ENCODE data around the gene SSU72. TPM values are rescaled to one million over a fixed set of nuclear protein-coding genes. Genes with fewer than 3 reads are reported as not detected.

The SSU72 gene
- polyA plus RNA-seq, 1 experiment: 101 TPM

DNA sequence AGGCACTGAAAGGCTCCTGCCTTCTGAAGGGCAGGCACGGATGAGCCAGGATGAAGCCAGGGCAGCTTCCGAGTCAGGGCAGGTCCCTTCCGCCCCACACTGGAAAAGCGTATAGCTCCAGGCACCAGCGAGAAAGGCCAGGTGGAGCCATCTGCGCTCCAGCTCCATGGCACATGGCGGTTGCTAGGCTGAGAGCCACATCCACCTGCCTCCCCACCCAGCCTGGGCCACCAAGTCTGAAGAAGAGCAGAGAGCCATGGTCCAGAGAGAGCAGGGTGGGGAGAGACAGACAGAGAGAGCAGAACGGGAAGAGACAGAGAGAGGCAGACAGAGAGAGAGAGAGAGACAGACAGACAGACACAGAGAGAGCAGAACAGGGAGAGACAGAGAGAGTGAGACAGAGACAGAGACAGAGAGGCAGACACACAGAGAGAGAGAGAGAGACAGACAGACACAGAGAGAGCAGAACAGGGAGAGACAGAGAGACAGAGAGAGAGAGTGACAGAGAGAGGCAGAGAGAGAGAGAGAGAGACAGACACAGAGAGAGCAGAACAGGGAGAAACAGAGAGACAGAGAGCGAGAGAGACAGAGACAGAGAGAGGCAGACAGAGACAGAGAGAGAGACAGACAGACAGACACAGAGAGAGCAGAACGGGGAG lies 20.1 kb upstream of the SSU72 start:
- TF ChIP-seq, protein P1, sequence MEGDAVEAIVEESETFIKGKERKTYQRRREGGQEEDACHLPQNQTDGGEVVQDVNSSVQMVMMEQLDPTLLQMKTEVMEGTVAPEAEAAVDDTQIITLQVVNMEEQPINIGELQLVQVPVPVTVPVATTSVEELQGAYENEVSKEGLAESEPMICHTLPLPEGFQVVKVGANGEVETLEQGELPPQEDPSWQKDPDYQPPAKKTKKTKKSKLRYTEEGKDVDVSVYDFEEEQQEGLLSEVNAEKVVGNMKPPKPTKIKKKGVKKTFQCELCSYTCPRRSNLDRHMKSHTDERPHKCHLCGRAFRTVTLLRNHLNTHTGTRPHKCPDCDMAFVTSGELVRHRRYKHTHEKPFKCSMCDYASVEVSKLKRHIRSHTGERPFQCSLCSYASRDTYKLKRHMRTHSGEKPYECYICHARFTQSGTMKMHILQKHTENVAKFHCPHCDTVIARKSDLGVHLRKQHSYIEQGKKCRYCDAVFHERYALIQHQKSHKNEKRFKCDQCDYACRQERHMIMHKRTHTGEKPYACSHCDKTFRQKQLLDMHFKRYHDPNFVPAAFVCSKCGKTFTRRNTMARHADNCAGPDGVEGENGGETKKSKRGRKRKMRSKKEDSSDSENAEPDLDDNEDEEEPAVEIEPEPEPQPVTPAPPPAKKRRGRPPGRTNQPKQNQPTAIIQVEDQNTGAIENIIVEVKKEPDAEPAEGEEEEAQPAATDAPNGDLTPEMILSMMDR (IDR thresholded peaks at IDR 0.05; ENCODE audit: insufficient read depth, low read depth, low read length): no peak
- DNase-seq (ENCODE audit: low read depth): no peak
- Histone ChIP-seq H3K4me3 (ENCODE audit: low read depth, low read length) (no peak overlapping the region), H3K36me3 (ENCODE audit: control insufficient read depth, insufficient read depth, low read length) (no peaks in the 10 kb centered on the region), H3K27me3 (ENCODE audit: control insufficient read depth, insufficient read depth, low read length) (peaks cover 9% of the 10 kb centered on the region)
- ChIA-PET POLR2A (no interaction called here), CTCF (no interaction called here)

DNA sequence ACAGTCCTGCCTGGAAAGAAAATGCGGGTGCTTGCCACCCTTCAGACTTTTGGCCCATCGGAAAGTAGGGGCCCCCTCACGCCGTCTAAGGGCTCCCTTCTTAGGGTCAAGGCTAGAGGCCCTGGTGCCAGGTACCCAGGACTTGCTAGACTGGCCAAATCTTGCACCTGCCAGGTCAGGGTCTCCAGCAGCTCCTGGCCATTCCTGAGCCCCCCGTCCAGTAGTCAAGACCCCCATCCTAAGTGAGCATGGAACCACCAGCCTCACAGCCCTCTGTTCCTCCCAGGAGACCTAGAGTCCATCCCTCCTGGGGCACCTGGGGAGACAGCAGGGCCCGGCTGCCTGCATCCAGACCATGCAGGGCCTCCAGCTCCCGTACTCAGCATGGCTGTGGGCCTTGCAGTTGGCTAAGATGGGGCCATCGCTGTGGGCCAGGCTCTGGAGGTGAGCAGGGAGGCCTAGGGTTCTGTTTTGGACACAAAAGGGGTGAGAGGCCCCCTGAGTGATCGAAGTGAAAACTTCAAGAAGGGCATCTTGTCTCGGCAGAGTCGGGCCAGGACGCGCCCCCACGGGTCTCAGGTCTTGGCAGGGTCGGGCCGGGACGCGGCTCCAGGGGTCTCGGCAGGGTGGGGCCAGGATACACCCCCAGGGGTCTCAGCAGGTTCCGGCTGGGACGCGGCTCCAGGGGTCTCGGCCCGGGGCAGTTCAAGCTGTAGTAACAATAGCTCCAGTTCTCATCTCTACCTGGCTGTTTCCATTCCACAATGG lies 19.4 kb upstream of the SSU72 start:
- no peak for DNase-seq (ENCODE audit: low read depth)
- POLR2A ChIA-PET: no interaction called here
- TF ChIP-seq, protein P1 (IDR thresholded peaks at IDR 0.05; ENCODE audit: insufficient read depth, low read depth, low read length): no peak
- Histone ChIP-seq H3K36me3 (ENCODE audit: control insufficient read depth, insufficient read depth, low read length) (no peaks in the 10 kb centered on the region), H3K27me3 (ENCODE audit: control insufficient read depth, insufficient read depth, low read length) (peaks cover 9% of the 10 kb centered on the region), H3K4me3 (ENCODE audit: low read depth, low read length) (no peak overlapping the region)
- CTCF ChIA-PET: no interaction called here

DNA sequence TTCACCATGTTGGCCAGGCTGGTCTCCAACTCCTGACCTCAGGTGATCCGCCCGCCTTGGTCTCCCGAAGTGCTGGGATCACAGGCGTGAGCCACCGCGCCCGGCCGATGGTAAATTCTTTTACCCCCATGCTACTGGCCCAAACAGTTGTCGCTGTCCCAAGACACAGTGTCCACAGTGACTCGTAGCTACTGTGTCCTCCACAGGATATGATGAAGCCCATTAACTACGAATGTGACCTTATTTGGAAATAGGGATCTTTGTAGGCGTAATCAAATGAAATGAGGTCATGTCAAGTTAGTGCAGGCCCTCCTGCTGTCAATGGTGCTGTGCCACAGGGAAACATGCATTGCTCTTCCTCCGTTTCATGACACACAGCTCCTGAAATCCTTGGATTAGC lies 16.8 kb upstream of the SSU72 start:
- ChIA-PET POLR2A (no interaction called here), CTCF (no interaction called here)
- Histone ChIP-seq H3K4me3 (ENCODE audit: low read depth, low read length) (no peak overlapping the region), H3K36me3 (ENCODE audit: control insufficient read depth, insufficient read depth, low read length) (no peaks in the 10 kb centered on the region), H3K27me3 (ENCODE audit: control insufficient read depth, insufficient read depth, low read length) (peaks cover 4% of the 10 kb centered on the region; the same call in 1 of the 2 replicates)
- DNase-seq (ENCODE audit: low read depth): no peak
- TF ChIP-seq, protein P1 (IDR thresholded peaks at IDR 0.05; ENCODE audit: insufficient read depth, low read depth, low read length): no peak

DNA sequence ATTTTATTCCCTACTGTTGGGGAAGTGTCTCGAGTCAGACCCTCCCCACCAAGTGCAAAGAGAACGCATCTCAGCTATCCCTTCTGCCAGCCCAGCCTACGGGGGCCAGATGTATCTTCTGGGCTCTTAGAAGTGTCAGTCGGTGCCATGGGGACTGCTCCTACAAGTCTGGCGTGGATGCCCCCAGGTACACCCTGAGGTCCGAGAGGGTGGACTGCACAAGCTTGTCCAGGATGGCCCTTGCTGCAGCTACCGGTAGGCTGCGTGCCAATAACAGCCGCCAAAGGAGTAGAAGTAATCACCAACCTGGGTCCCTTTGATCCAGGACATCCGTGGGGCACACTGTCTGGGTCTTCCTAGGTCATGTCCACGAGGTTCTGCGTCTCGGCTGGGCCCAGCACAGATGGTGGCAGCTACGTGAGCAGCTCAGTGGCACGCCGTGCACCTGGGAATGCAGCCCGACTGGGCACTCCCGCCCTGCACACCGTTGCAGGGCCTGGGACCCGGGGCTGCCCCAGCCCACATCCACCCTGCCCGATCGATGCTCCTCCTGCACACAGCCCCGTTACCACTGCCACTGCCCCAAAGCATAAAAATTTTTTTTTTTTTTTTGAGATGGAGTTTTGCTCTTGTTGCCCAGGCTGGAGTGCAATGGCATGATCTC lies 8.8 kb upstream of the SSU72 start:
- DNase-seq (ENCODE audit: low read depth): no peak
- POLR2A ChIA-PET: no interaction called here
- Histone ChIP-seq H3K4me3 (ENCODE audit: low read depth, low read length) (no peak overlapping the region), H3K36me3 (ENCODE audit: control insufficient read depth, insufficient read depth, low read length) (no peaks in the 10 kb centered on the region), H3K27me3 (ENCODE audit: control insufficient read depth, insufficient read depth, low read length) (peaks cover 3% of the 10 kb centered on the region; the same call in 1 of the 2 replicates)
- CTCF ChIA-PET: interaction anchor here (0.7 kb wide), 1 partner anchor 14 kb away, joined by 3 read pairs; no protein-coding TSS in a partner anchor
- TF ChIP-seq, protein P1 (IDR thresholded peaks at IDR 0.05; ENCODE audit: insufficient read depth, low read depth, low read length): no peak
